ENCODE measurements around the gene PPIL6. TPM values are rescaled to one million over a fixed set of nuclear protein-coding genes. Genes with fewer than 3 reads are reported as not detected.

PPIL6 gene
- total RNA-seq, 1 donor from 2014 or later: 2.2 TPM

GRCh38 chr6:109379711-109380110 lies 60.7 kb downstream of the PPIL6 start:
- Mint-ChIP-seq H3K4me3 (peak overlapping the region; percentile 73), H3K27ac (ENCODE audit: unreplicated experiment) (no peak overlapping the region), H3K4me1 (peaks cover 38% of the 10 kb centered on the region), H3K9me3 (no peaks in the 10 kb centered on the region), H3K27me3 (ENCODE audit: low read depth) (peaks cover 4% of the 10 kb centered on the region), H3K36me3 (ENCODE audit: low read depth) (peaks cover 6% of the 10 kb centered on the region)
- DNase-seq (ENCODE audit: low read depth, low spot score): no peak
- TF ChIP-seq, protein P1, sequence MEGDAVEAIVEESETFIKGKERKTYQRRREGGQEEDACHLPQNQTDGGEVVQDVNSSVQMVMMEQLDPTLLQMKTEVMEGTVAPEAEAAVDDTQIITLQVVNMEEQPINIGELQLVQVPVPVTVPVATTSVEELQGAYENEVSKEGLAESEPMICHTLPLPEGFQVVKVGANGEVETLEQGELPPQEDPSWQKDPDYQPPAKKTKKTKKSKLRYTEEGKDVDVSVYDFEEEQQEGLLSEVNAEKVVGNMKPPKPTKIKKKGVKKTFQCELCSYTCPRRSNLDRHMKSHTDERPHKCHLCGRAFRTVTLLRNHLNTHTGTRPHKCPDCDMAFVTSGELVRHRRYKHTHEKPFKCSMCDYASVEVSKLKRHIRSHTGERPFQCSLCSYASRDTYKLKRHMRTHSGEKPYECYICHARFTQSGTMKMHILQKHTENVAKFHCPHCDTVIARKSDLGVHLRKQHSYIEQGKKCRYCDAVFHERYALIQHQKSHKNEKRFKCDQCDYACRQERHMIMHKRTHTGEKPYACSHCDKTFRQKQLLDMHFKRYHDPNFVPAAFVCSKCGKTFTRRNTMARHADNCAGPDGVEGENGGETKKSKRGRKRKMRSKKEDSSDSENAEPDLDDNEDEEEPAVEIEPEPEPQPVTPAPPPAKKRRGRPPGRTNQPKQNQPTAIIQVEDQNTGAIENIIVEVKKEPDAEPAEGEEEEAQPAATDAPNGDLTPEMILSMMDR (conservative IDR thresholded peaks at IDR 0.05): no peak

DNA sequence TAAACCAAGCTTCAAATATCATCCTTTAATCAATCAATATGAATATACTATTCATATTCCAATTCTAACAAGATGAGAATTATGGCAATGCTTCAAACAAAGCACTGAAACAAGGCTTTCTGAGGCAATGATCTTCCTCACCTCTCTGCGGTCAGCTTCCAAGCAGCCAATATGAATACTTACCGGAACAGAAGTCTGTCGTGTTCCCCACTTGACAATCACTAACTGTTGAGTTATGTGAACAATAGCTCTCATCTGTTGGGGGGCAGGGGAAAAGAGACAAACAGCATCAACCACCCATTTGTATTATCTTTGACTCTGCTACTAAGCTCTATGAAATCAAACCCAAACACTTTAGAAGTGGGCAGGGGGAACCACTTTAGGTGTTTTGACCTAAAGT lies 62.7 kb downstream of the PPIL6 start:
- H3K4me3 Mint-ChIP-seq: peak overlapping the region; percentile 44
- no peak for DNase-seq (ENCODE audit: low read depth, low spot score)
- H3K9me3 Mint-ChIP-seq: no peaks in the 10 kb centered on the region
- peaks cover 27% of the 10 kb centered on the region for H3K4me1 Mint-ChIP-seq
- H3K36me3 Mint-ChIP-seq (ENCODE audit: low read depth): peaks cover 14% of the 10 kb centered on the region
- TF ChIP-seq, protein P1 (conservative IDR thresholded peaks at IDR 0.05): no peak
- H3K27me3 Mint-ChIP-seq (ENCODE audit: low read depth): no peaks in the 10 kb centered on the region
- H3K27ac Mint-ChIP-seq (ENCODE audit: unreplicated experiment): no peak overlapping the region

DNA sequence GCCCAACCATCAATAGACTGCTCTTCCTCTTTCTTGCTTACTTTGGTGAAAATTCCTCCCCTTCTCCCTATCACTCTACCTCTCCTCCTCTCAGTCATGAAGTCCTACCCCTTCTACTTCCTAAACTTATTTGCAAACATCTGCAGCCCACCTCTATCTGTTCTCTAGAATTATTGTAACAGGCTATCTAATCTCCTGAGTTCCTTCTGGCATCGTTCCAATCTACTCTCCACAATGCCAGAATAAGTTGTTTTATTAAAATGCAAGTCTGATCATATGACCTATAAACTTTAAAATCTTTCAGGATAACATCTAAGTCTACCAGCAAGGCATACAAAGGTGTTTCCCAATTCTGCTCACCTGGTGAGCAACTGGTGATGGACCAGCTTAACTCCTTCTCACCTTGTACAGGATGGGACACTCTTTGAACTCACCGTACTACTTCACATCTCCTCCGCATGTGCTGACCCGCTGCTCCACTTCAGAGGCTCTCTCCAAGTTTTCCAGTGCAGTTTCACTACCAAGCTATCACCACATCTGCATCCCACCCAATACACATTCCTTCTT lies 66.0 kb downstream of the PPIL6 start:
- DNase-seq (ENCODE audit: low read depth, low spot score): no peak
- Mint-ChIP-seq H3K4me1 (peaks cover 7% of the 10 kb centered on the region), H3K9me3 (no peaks in the 10 kb centered on the region), H3K27me3 (ENCODE audit: low read depth) (no peaks in the 10 kb centered on the region), H3K36me3 (ENCODE audit: low read depth) (peaks cover 17% of the 10 kb centered on the region), H3K27ac (ENCODE audit: unreplicated experiment) (no peak overlapping the region), H3K4me3 (no peak overlapping the region)
- TF ChIP-seq, protein P1 (conservative IDR thresholded peaks at IDR 0.05): no peak

GRCh38 chr6:109373762-109374161 lies 66.7 kb downstream of the PPIL6 start:
- Mint-ChIP-seq H3K4me3 (no peak overlapping the region), H3K27me3 (ENCODE audit: low read depth) (no peaks in the 10 kb centered on the region), H3K9me3 (no peaks in the 10 kb centered on the region), H3K27ac (ENCODE audit: unreplicated experiment) (no peak overlapping the region), H3K36me3 (ENCODE audit: low read depth) (peaks cover 17% of the 10 kb centered on the region), H3K4me1 (peaks cover under 1% of the 10 kb centered on the region)
- DNase-seq (ENCODE audit: low read depth, low spot score): no peak
- TF ChIP-seq, protein P1 (conservative IDR thresholded peaks at IDR 0.05): no peak

DNA sequence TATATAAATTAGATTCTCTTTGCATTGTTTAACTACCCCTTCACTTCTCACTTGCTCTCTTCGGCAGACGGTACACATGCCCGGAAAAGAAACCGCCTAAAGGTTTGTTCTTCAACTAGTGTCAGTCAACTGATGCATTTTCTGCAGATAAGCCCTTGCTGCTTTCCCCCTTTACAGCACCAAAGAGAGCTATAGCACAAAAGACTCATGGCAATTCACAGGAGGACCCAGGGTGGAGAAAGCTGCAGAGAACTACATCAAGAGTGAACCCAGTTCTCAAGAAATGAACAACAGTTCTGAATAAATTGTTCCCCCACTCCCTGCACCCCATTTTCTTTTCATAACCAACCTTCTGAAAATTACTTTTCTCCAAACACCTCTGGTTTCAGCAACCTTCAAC lies 67.1 kb downstream of the PPIL6 start:
- H3K36me3 Mint-ChIP-seq (ENCODE audit: low read depth): peaks cover 17% of the 10 kb centered on the region
- no peaks in the 10 kb centered on the region for H3K4me1 Mint-ChIP-seq
- no peak overlapping the region for H3K4me3 Mint-ChIP-seq
- no peak overlapping the region for H3K27ac Mint-ChIP-seq (ENCODE audit: unreplicated experiment)
- TF ChIP-seq, protein P1 (conservative IDR thresholded peaks at IDR 0.05): no peak
- no peaks in the 10 kb centered on the region for H3K9me3 Mint-ChIP-seq
- no peaks in the 10 kb centered on the region for H3K27me3 Mint-ChIP-seq (ENCODE audit: low read depth)
- no peak for DNase-seq (ENCODE audit: low read depth, low spot score)

All from neural crest cell (in vitro differentiated cells).